Retinal pigment epithelial cell (primary cell): ENCODE results near the gene NHERF1.

Experiments
- DNase-seq: peaks from one replicate; pipeline ENCODE4 v3.0.0-alpha.2; 2010; ENCODE audit warnings: low read depth
- H3K4me3 ChIP-seq: 2 replicates; pipeline ENCODE4 v1.5.1; 2011; ENCODE audit warnings: mild to moderate bottlenecking, low read length, control low read depth, moderate library complexity
- CTCF ChIP-seq: conservative IDR thresholded peaks from 2 replicates; pipeline ENCODE4 v1.5.1; 2011; ENCODE audit warnings: low read depth, low read length, control low read depth, inconsistent platforms

Gene NHERF1

GRCh38 chr17:74725111-74725510 is 23.3 kb upstream of the NHERF1 start:
- no peak for TF ChIP-seq CTCF
- H3K4me3 ChIP-seq = no peak overlapping the region
- DNase-seq = no peak

GRCh38 chr17:74728033-74728701 is 20.3 kb upstream of the NHERF1 start:
- H3K4me3 ChIP-seq = no peak overlapping the region
- DNase-seq = no peak
- no peak for TF ChIP-seq CTCF

- DNase-seq = no peak
- H3K4me3 ChIP-seq = no peak overlapping the region
- TF ChIP-seq CTCF = no peak
Measured at GRCh38 chr17:74728702-74729075, 19.7 kb upstream of the NHERF1 start.

GRCh38 chr17:74729368-74729767 is 19.1 kb upstream of the NHERF1 start:
- no peak for DNase-seq
- TF ChIP-seq CTCF = no peak
- no peak overlapping the region for H3K4me3 ChIP-seq

- H3K4me3 ChIP-seq = no peak overlapping the region
- DNase-seq = no peak
- TF ChIP-seq CTCF = no peak
Measured at GRCh38 chr17:74729866-74730265, 18.6 kb upstream of the NHERF1 start.

GRCh38 chr17:74730491-74731346 is 17.7 kb upstream of the NHERF1 start:
- TF ChIP-seq CTCF = no peak
- no peak for DNase-seq
- H3K4me3 ChIP-seq = no peak overlapping the region

- no peak for DNase-seq
- H3K4me3 ChIP-seq = no peak overlapping the region
- no peak for TF ChIP-seq CTCF
Measured at GRCh38 chr17:74731347-74731605, 17.2 kb upstream of the NHERF1 start.
